GM23248 (cell line): ENCODE data around the gene PAFAH1B2. TPM values are rescaled to one million over a fixed set of nuclear protein-coding genes. Genes with fewer than 3 reads are reported as not detected.

ENCODE experiments used
- DNase-seq: peaks from one replicate; pipeline ENCODE4 v3.0.0-alpha.2; 2015
- H2AFZ ChIP-seq: fragments of 200-600 bp; sonication (generic); 2 replicates; pipeline ENCODE4 v1.6.1; 2016; ENCODE audit warnings: antibody characterized with exemption
- H3F3A ChIP-seq: fragments of 200-600 bp; sonication (generic); 2 replicates; pipeline ENCODE4 v1.6.1; 2016; ENCODE audit warnings: mild to moderate bottlenecking, antibody characterized with exemption, mixed run types; ENCODE audit not compliant: insufficient read depth
- H3K27ac ChIP-seq: fragments of 200-600 bp; sonication (generic); 2 replicates; pipeline ENCODE4 v1.5.1; 2016; ENCODE audit warnings: mild to moderate bottlenecking
- H3K27me3 ChIP-seq: fragments of 200-600 bp; sonication (generic); replicated peaks from 2 replicates; pipeline ENCODE4 v1.6.1; 2016; ENCODE audit warnings: mild to moderate bottlenecking; ENCODE audit not compliant: insufficient read depth
- H3K36me3 ChIP-seq: fragments of 200-600 bp; sonication (generic); 2 replicates; pipeline ENCODE4 v1.6.1; 2016; ENCODE audit warnings: low read depth, mild to moderate bottlenecking
- H3K4me1 ChIP-seq: fragments of 200-600 bp; sonication (generic); 2 replicates; pipeline ENCODE4 v1.6.1; 2016; ENCODE audit warnings: mild to moderate bottlenecking; ENCODE audit not compliant: insufficient read depth
- H3K4me2 ChIP-seq: fragments of 200-600 bp; sonication (generic); one replicate; pipeline ENCODE4 v1.6.1; 2016; ENCODE audit warnings: mild to moderate bottlenecking; ENCODE audit not compliant: unreplicated experiment
- H3K4me3 ChIP-seq: fragments of 200-600 bp; sonication (generic); 2 replicates; pipeline ENCODE4 v1.5.1; 2016; ENCODE audit warnings: mild to moderate bottlenecking
- H3K79me2 ChIP-seq: fragments of 200-600 bp; sonication (generic); 2 replicates; pipeline ENCODE4 v1.6.1; 2016; ENCODE audit warnings: mild to moderate bottlenecking; ENCODE audit not compliant: insufficient read depth
- H3K9ac ChIP-seq: fragments of 200-600 bp; sonication (generic); 2 replicates; pipeline ENCODE4 v1.6.1; 2016; ENCODE audit warnings: mild to moderate bottlenecking
- H3K9me2 ChIP-seq: fragments of 200-600 bp; sonication (generic); 2 replicates; pipeline ENCODE4 v1.6.1; 2016; ENCODE audit warnings: mixed run types, mild to moderate bottlenecking, moderate library complexity; ENCODE audit not compliant: insufficient read depth
- H3K9me3 ChIP-seq: fragments of 200-600 bp; sonication (generic); one replicate; pipeline ENCODE4 v1.6.1; 2017; ENCODE audit warnings: low read depth
- H4K20me1 ChIP-seq: fragments of 200-600 bp; sonication (generic); 2 replicates; pipeline ENCODE4 v1.6.0; 2016; ENCODE audit not compliant: insufficient read depth
- EZH2 ChIP-seq: fragments of 200-600 bp; sonication (generic); IDR thresholded peaks from 2 replicates; pipeline ENCODE4 v1.6.1; 2018; ENCODE audit warnings: antibody characterized with exemption, mild to moderate bottlenecking; ENCODE audit not compliant: insufficient read depth, poor library complexity, severe bottlenecking
- EZH2phosphoT487 ChIP-seq: fragments of 200-600 bp; sonication (generic); IDR thresholded peaks from 2 replicates; pipeline ENCODE4 v1.6.1; 2018; ENCODE audit warnings: antibody characterized with exemption, moderate library complexity, mild to moderate bottlenecking, low read depth; ENCODE audit not compliant: insufficient read depth
- WGBS, 2 experiments: methylation state at CpG; one replicate each; pipeline ENCODE4 v1.1.6; 2015 to 2017; ENCODE audit warnings: low lambda C conversion rate in 2 of 2, low coverage in 1 of 2; ENCODE audit errors: missing lambda C conversion rate in 2 of 2; 5-methylcytosine and 5-hydroxymethylcytosine counted together
- in situ Hi-C: fragments of 300-500 bp; cut with MboI; formaldehyde crosslinking; loops from 2 replicates; pipeline ENCODE4 v1.15.0; 2020
- polyA plus RNA-seq: library from polyadenylated mRNA; unstranded; fragments of >200 nt; fragmentation: Nextera tagmentation; extraction: Ambion mirVana; gene quantifications from 2 replicates; pipeline ENCODE4 v1.2.1, GENCODE V29; 2016
- total RNA-seq: library from RNA; depleted of rRNA; stranded (reverse); fragments of >200 nt; shearing (Covaris generic); gene quantifications from 2 replicates; pipeline ENCODE4 v1.2.3, GENCODE V29; 2014

The PAFAH1B2 gene
- total and polyA plus RNA-seq, 2 experiments from 2014 or later = 116 to 140 TPM

GRCh38 chr11:117191680-117192400 lies 47.8 kb downstream of the PAFAH1B2 start:
- H3K4me1 ChIP-seq = no peaks in the 10 kb centered on the region
- H3K4me2 ChIP-seq = no peak overlapping the region
- no peaks in the 10 kb centered on the region for H3K27me3 ChIP-seq
- DNase-seq = no peak
- H3K9me2 ChIP-seq = no peaks in the 10 kb centered on the region
- no peaks in the 10 kb centered on the region for H3F3A ChIP-seq
- 94 to 97% methylated on average over 21 to 26 of the region's 26 CpGs for WGBS, 2 experiments
- H3K27ac ChIP-seq = no peak overlapping the region
- TF ChIP-seq EZH2phosphoT487 (no peak), EZH2 (no peak)
- H4K20me1 ChIP-seq = no peaks in the 10 kb centered on the region
- in situ Hi-C loops = no loop called here
- H3K9ac ChIP-seq = no peak overlapping the region
- H3K79me2 ChIP-seq = no peaks in the 10 kb centered on the region
- no peak overlapping the region for H3K4me3 ChIP-seq
- no peaks in the 10 kb centered on the region; the same call in 1 of the 2 replicates for H3K36me3 ChIP-seq
- no peak overlapping the region for H2AFZ ChIP-seq
- H3K9me3 ChIP-seq = no peaks in the 10 kb centered on the region

GRCh38 chr11:117192401-117192875 lies 48.4 kb downstream of the PAFAH1B2 start:
- Histone ChIP-seq H3K36me3 (no peaks in the 10 kb centered on the region; the same call in 1 of the 2 replicates), H4K20me1 (no peaks in the 10 kb centered on the region), H2AFZ (no peak overlapping the region), H3K9me3 (no peaks in the 10 kb centered on the region), H3K4me1 (no peaks in the 10 kb centered on the region), H3K27me3 (no peaks in the 10 kb centered on the region), H3K4me2 (no peak overlapping the region), H3K4me3 (no peak overlapping the region), H3K9me2 (no peaks in the 10 kb centered on the region), H3K9ac (no peak overlapping the region), H3K27ac (no peak overlapping the region), H3K79me2 (peaks cover 2% of the 10 kb centered on the region; the same call in 1 of the 2 replicates), H3F3A (no peaks in the 10 kb centered on the region)
- in situ Hi-C loops = no loop called here
- TF ChIP-seq EZH2 (no peak), EZH2phosphoT487 (no peak)
- no peak for DNase-seq
- 95 to 96% methylated on average over 14 to 17 of the region's 17 CpGs for WGBS, 2 experiments

- H3K27me3 ChIP-seq = no peaks in the 10 kb centered on the region
- no peaks in the 10 kb centered on the region for H4K20me1 ChIP-seq
- H3K4me2 ChIP-seq = no peak overlapping the region
- H2AFZ ChIP-seq = no peak overlapping the region
- H3K9me3 ChIP-seq = no peaks in the 10 kb centered on the region
- DNase-seq = no peak
- no peak overlapping the region for H3K9ac ChIP-seq
- no peaks in the 10 kb centered on the region for H3K9me2 ChIP-seq
- H3K36me3 ChIP-seq = no peaks in the 10 kb centered on the region; the same call in 1 of the 2 replicates
- TF ChIP-seq EZH2phosphoT487 = no peak
- no peak for TF ChIP-seq EZH2
- in situ Hi-C loops = no loop called here
- peaks cover 12% of the 10 kb centered on the region for H3K79me2 ChIP-seq
- no peak overlapping the region for H3K4me3 ChIP-seq
- WGBS, 2 experiments = 91 to 94% methylated on average over 13 to 15 of the region's 15 CpGs
- peaks cover 6% of the 10 kb centered on the region for H3K4me1 ChIP-seq
- H3F3A ChIP-seq = no peaks in the 10 kb centered on the region; the same call in 1 of the 2 replicates
- H3K27ac ChIP-seq = no peak overlapping the region
Measured at GRCh38 chr11:117193130-117194020, 49.3 kb downstream of the PAFAH1B2 start.

- in situ Hi-C loops = no loop called here
- TF ChIP-seq EZH2 (no peak), EZH2phosphoT487 (no peak)
- peaks cover 20% of the 10 kb centered on the region for H3K79me2 ChIP-seq
- H3K27me3 ChIP-seq = no peaks in the 10 kb centered on the region
- no peaks in the 10 kb centered on the region for H3K9me3 ChIP-seq
- no peak overlapping the region for H2AFZ ChIP-seq
- no peaks in the 10 kb centered on the region for H4K20me1 ChIP-seq
- H3F3A ChIP-seq = no peaks in the 10 kb centered on the region; the same call in 1 of the 2 replicates
- H3K9ac ChIP-seq = no peak overlapping the region
- no peaks in the 10 kb centered on the region for H3K36me3 ChIP-seq
- no peak overlapping the region for H3K4me3 ChIP-seq
- no peak overlapping the region for H3K27ac ChIP-seq
- peaks cover 10% of the 10 kb centered on the region for H3K4me1 ChIP-seq
- no peak overlapping the region for H3K4me2 ChIP-seq
- 81 to 84% methylated on average over 5 of the region's 5 CpGs for WGBS, 2 experiments
- no peaks in the 10 kb centered on the region for H3K9me2 ChIP-seq
- no peak for DNase-seq
Measured at GRCh38 chr11:117194267-117194666, 50.2 kb downstream of the PAFAH1B2 start.
